Activated effector memory CD4-positive, alpha-beta T cell treated with Interleukin-2 at 50 U/mL for 16 hours (primary cell): Measurements from ENCODE around the gene KIRREL3.
"Not testable (repeated sequence)": the region's sequence is repeated elsewhere in the genome, so short reads cannot be mapped to it uniquely, and the experiment has no call there.

Experiments used
- DNase-seq: peaks from one replicate; pipeline ENCODE4 v3.0.0-alpha.2; 2020

KIRREL3 gene

GRCh38 chr11:126390272-126390867 lies 610.2 kb downstream of the KIRREL3 start:
- no peak for DNase-seq

- DNase-seq = no peak
Measured at GRCh38 chr11:126387857-126388256, 612.7 kb downstream of the KIRREL3 start.

- not testable (repeated sequence) for DNase-seq
Measured at GRCh38 chr11:126386729-126387071, 613.9 kb downstream of the KIRREL3 start.

GRCh38 chr11:126385991-126386728 lies 614.4 kb downstream of the KIRREL3 start:
- no peak for DNase-seq

- no peak for DNase-seq
Measured at GRCh38 chr11:126384449-126385070, 616.0 kb downstream of the KIRREL3 start.

- DNase-seq = no peak
Measured at GRCh38 chr11:126383339-126384335, 616.9 kb downstream of the KIRREL3 start.

- not testable (repeated sequence) for DNase-seq
Measured at GRCh38 chr11:126382641-126383040, 617.9 kb downstream of the KIRREL3 start.

- not testable (repeated sequence) for DNase-seq
Measured at GRCh38 chr11:126381960-126382359, 618.6 kb downstream of the KIRREL3 start.

- no peak for DNase-seq
Measured at GRCh38 chr11:126380909-126381308, 619.7 kb downstream of the KIRREL3 start.

GRCh38 chr11:126378763-126379162 lies 621.8 kb downstream of the KIRREL3 start:
- no peak for DNase-seq

GRCh38 chr11:126375726-126376125 lies 624.8 kb downstream of the KIRREL3 start:
- no peak for DNase-seq

GRCh38 chr11:126374562-126375300 lies 625.8 kb downstream of the KIRREL3 start:
- not testable (repeated sequence) for DNase-seq

- DNase-seq = not testable (repeated sequence)
Measured at GRCh38 chr11:126373389-126374066, 627.0 kb downstream of the KIRREL3 start.
